Spleen (tissue), 7 donors: ENCODE data around the gene CRTC3.

Experiments used
- POLR2A ChIP-seq, 3 donors: fragments of 450-650 bp; IDR thresholded peaks; one replicate each; pipeline ENCODE4 v1.5.1; 2017; ENCODE audit warnings: antibody characterized with exemption in 3 of 3, mild to moderate bottlenecking in 1 of 3
- POLR2AphosphoS5 ChIP-seq, 3 donors: sonication (generic); formaldehyde crosslinking; IDR thresholded peaks; one replicate each; pipeline ENCODE4 v1.5.1; 2017; ENCODE audit warnings: antibody characterized with exemption in 3 of 3
- TF ChIP-seq, protein P1 (sequence below), 11 experiments: fragments of 200-600 bp in 7 of 11; fragments of 450-650 bp in 4 of 11; sonication (generic) in 4 of 11; IDR thresholded peaks in 8 of 11; conservative IDR thresholded peaks in 3 of 11; 1 replicate in 7 of 11; 2 replicates in 4 of 11; pipeline versions ENCODE4 v1.4.0 to v1.8.0; 2016 to 2021; ENCODE audit warnings: antibody characterized with exemption in 11 of 11, inconsistent platforms in 4 of 11, mild to moderate bottlenecking in 1 of 11
- donor health status: DM: no; HTN: no; CAD: no; lungs with moderate emphysema.
- donor health status: DM: no; HTN: no; CAD: no.
- donor health status: DM: no; HTN: no; CAD: no.

DNA sequence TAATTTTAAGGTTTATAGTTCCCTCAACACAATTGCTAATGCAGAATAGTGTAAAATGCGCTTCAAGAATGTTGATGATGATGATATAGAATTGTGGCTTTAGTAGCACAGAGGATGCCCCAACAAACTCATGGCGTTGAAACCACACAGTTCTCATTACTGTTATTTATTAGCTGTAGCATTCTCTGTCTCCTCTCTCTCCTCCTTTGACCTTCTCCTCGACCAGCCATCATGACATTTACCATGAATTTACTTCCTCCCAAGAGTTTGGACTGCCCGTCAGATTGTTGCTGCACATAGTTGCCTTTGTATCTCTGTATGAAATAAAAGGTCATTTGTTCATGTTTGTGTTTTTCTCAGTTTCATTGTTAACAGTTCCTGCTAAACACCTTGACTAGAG, 27.8 kb upstream of the CRTC3 start:
- TF ChIP-seq POLR2AphosphoS5 (IDR thresholded peaks at IDR 0.05) (no peak), POLR2A (IDR thresholded peaks at IDR 0.05) (no peak)
- TF ChIP-seq, protein P1, sequence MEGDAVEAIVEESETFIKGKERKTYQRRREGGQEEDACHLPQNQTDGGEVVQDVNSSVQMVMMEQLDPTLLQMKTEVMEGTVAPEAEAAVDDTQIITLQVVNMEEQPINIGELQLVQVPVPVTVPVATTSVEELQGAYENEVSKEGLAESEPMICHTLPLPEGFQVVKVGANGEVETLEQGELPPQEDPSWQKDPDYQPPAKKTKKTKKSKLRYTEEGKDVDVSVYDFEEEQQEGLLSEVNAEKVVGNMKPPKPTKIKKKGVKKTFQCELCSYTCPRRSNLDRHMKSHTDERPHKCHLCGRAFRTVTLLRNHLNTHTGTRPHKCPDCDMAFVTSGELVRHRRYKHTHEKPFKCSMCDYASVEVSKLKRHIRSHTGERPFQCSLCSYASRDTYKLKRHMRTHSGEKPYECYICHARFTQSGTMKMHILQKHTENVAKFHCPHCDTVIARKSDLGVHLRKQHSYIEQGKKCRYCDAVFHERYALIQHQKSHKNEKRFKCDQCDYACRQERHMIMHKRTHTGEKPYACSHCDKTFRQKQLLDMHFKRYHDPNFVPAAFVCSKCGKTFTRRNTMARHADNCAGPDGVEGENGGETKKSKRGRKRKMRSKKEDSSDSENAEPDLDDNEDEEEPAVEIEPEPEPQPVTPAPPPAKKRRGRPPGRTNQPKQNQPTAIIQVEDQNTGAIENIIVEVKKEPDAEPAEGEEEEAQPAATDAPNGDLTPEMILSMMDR (IDR thresholded peaks at IDR 0.05 in 8 of 11, conservative IDR thresholded peaks at IDR 0.05 in 3 of 11) = no peak
